PC-9 (cell line): ENCODE data around the gene RICTOR. TPM values are rescaled to one million over a fixed set of nuclear protein-coding genes. Genes with fewer than 3 reads are reported as not detected.
"Not testable (repeated sequence)": the region's sequence is repeated elsewhere in the genome, so short reads cannot be mapped to it uniquely, and the experiment has no call there.

Experiments
- BruUV-seq: library from RNA; stranded (reverse); fragments of 400-500 nt; replicated peaks from 2 replicates; lab custom pipeline; 2021; lab: Mats Ljungman, UMichigan
- CTCF ChIA-PET: fragments of 300-600 bp; sonication (Branson Sonifier 250); formaldehyde crosslinking; loops from one replicate; lab custom pipeline; 2022; ENCODE audit warnings: antibody characterized with exemption; lab: Charles Lee
- POLR2A ChIA-PET: fragments of 300-600 bp; sonication (Branson Sonifier 250); formaldehyde crosslinking; loops from one replicate; lab custom pipeline; 2022; ENCODE audit warnings: antibody characterized with exemption; ENCODE audit not compliant: unreplicated experiment; lab: Charles Lee
- DNase-seq, 2 experiments: peaks; one replicate each; pipeline versions ENCODE4 v3.0.0 to v3.0.0-alpha.2; 2015 to 2022; ENCODE audit warnings: mixed read lengths in 1 of 2
- H2AFZ ChIP-seq: fragments of 200-600 bp; sonication (generic); 2 replicates; pipeline ENCODE4 v1.8.1; 2017; ENCODE audit warnings: antibody characterized with exemption
- H3F3A ChIP-seq: fragments of 200-600 bp; sonication (generic); 2 replicates; pipeline ENCODE4 v1.8.1; 2017; ENCODE audit warnings: antibody characterized with exemption, mild to moderate bottlenecking, low read depth; ENCODE audit not compliant: insufficient read depth
- H3K27ac ChIP-seq: fragments of 200-600 bp; sonication (generic); 2 replicates; pipeline ENCODE4 v1.6.1; 2016; ENCODE audit warnings: mixed run types
- H3K27me3 ChIP-seq: fragments of 200-600 bp; sonication (generic); 2 replicates; pipeline ENCODE4 v1.6.1; 2016; ENCODE audit warnings: low read depth, mixed run types; ENCODE audit not compliant: insufficient read depth
- H3K36me3 ChIP-seq: fragments of 200-600 bp; sonication (generic); 2 replicates; pipeline ENCODE4 v1.6.1; 2016; ENCODE audit warnings: low read depth, mixed run types
- H3K4me1 ChIP-seq: fragments of 200-600 bp; sonication (generic); replicated peaks from 2 replicates; pipeline ENCODE4 v1.6.1; 2016; ENCODE audit warnings: mixed run types; ENCODE audit not compliant: insufficient read depth
- H3K4me2 ChIP-seq: fragments of 200-600 bp; sonication (generic); 2 replicates; pipeline ENCODE4 v1.6.1; 2017; ENCODE audit warnings: mixed run types
- H3K4me3 ChIP-seq: fragments of 200-600 bp; sonication (generic); 2 replicates; pipeline ENCODE4 v1.6.1; 2016; ENCODE audit warnings: mixed run types
- H3K79me2 ChIP-seq: fragments of 200-600 bp; sonication (generic); 2 replicates; pipeline ENCODE4 v1.6.1; 2017; ENCODE audit warnings: low read depth, mixed run types
- H3K9me2 ChIP-seq: fragments of 200-600 bp; sonication (generic); 2 replicates; pipeline ENCODE4 v1.8.1; 2017; ENCODE audit warnings: mild to moderate bottlenecking; ENCODE audit not compliant: insufficient read depth
- H3K9me3 ChIP-seq: fragments of 200-600 bp; sonication (generic); 2 replicates; pipeline ENCODE4 v1.8.1; 2016; ENCODE audit warnings: low read depth; ENCODE audit not compliant: insufficient read depth
- H4K20me1 ChIP-seq: fragments of 200-600 bp; sonication (generic); 2 replicates; pipeline ENCODE4 v1.8.1; 2017; ENCODE audit not compliant: insufficient read depth
- EZH2 ChIP-seq: fragments of 200-600 bp; sonication (generic); IDR thresholded peaks from 2 replicates; pipeline ENCODE4 v1.8.0; 2017; ENCODE audit warnings: antibody characterized with exemption, low read depth
- intact Hi-C: fragments of 100-400 bp; cut with micrococcal nuclease; formaldehyde crosslinking; loops from one replicate; pipeline ENCODE4 v1.10.0; 2022; ENCODE audit not compliant: unreplicated experiment
- total RNA-seq: library from RNA; stranded (reverse); gene quantifications from 2 replicates; pipeline ENCODE4 v1.2.3, GENCODE V29; 2021
- TF ChIP-seq, protein P1 (sequence below): fragments of 200-600 bp; sonication (generic); conservative IDR thresholded peaks from 2 replicates; pipeline ENCODE4 v1.6.1; 2017; ENCODE audit warnings: mixed run types, antibody characterized with exemption, mild to moderate bottlenecking, moderate library complexity

RICTOR gene
- total RNA-seq, 1 experiment from 2014 or later = 103 TPM

DNA sequence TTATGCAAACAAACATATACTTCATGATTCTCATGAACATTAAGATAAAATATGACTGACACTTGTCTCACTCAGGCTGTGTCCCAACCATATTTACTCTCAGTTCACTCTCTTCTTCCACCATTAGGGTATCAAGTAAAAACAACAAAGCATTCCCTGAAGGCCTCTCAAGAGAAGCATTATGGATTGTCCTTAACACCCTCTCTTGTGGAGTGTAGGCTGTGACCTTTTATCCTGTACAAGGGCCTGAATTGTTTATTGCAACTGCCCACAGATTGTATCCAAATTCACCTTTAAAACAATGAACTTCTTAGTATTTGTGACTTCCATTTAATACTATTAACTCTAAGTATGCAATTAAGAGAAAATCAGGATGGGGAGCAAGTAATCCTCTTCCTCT is 78.1 kb downstream of the RICTOR start:
- no TSS peak for BruUV-seq
- Histone ChIP-seq H4K20me1 (no peaks in the 10 kb centered on the region), H3K36me3 (peaks cover 24% of the 10 kb centered on the region), H3K27ac (no peak overlapping the region), H3K9me2 (no peaks in the 10 kb centered on the region), H3K79me2 (peaks cover 20% of the 10 kb centered on the region; the same call in 1 of the 2 replicates), H3K4me2 (no peak overlapping the region), H3K4me1 (no peaks in the 10 kb centered on the region), H3K27me3 (no peaks in the 10 kb centered on the region), H3K4me3 (no peak overlapping the region), H3K9me3 (no peaks in the 10 kb centered on the region), H3F3A (peaks cover 16% of the 10 kb centered on the region), H2AFZ (no peak overlapping the region)
- ChIA-PET CTCF (no interaction called here), POLR2A (no interaction called here)
- DNase-seq = no peak
- TF ChIP-seq, protein P1, sequence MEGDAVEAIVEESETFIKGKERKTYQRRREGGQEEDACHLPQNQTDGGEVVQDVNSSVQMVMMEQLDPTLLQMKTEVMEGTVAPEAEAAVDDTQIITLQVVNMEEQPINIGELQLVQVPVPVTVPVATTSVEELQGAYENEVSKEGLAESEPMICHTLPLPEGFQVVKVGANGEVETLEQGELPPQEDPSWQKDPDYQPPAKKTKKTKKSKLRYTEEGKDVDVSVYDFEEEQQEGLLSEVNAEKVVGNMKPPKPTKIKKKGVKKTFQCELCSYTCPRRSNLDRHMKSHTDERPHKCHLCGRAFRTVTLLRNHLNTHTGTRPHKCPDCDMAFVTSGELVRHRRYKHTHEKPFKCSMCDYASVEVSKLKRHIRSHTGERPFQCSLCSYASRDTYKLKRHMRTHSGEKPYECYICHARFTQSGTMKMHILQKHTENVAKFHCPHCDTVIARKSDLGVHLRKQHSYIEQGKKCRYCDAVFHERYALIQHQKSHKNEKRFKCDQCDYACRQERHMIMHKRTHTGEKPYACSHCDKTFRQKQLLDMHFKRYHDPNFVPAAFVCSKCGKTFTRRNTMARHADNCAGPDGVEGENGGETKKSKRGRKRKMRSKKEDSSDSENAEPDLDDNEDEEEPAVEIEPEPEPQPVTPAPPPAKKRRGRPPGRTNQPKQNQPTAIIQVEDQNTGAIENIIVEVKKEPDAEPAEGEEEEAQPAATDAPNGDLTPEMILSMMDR = no peak
- TF ChIP-seq EZH2 = no peak
- intact Hi-C loops = no loop called here

DNA sequence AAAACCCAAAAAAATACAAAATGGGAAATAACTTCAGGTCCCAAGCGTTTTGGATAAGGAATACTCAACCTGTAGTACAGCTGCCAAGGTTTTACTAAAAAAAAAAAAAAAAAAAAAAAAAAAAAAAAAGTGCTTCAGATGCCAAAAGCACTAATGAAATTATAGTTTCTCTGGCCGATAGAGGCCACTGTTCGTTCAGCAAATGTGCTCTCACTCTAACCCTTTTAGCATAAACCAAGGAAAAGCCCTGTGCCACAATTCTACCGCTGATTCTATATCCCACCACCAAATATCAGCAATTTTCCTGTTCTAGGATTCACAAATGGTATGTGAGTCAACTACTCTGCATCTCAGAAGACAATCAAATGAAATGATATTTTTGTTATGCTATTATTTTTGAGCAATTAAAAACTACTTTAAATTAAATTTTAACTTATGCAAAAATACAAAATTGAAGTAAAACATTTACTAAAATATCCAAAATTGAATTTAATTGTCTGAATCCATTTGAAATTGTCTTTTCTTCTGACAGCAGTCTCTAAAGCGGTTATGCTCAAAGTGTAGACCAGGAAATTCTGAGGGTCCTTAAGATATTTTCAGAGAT is 79.8 kb downstream of the RICTOR start:
- CTCF ChIA-PET = interaction anchor here (0.5 to 0.7 kb wide), 5 partner anchors 10 to 553 kb away, joined by 4 to 10 read pairs (median 5); no protein-coding TSS in a partner anchor
- no TSS peak for BruUV-seq

DNA sequence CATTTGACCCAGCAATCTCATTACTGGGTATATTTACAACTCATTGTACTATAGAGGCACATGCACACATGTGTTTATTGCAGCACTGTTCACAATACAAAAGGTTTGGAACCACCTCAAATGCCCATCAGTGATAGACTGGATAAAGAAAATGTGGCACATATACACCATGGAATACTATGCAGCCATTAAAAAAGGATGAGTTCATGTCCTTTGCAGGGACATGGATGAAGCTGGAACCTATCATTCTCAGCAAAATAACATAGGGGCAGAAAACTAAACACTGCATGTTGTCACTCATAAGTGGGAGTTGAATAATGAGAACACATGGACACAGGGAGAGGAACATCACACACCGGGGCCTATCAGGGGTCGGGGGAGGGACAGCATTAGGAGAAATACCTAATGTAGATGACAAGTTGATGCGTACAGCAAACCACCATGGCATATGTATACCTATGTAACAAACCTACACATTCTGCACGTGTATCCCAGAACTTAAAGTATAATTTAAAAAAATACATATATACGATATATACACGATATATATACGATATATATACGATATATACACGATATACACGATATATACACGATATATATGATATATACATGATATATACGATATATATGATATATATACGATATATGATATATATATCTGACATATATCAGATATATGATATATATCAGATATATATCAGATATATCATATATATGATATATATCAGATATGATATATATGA is 84.1 kb downstream of the RICTOR start:
- H3K4me3 ChIP-seq, H3K9me3 ChIP-seq, H3K27me3 ChIP-seq, CTCF ChIA-PET, H3K27ac ChIP-seq, H2AFZ ChIP-seq, H3K4me2 ChIP-seq, H3K4me1 ChIP-seq, H3K9me2 ChIP-seq, H3K79me2 ChIP-seq, BruUV-seq, H4K20me1 ChIP-seq, POLR2A ChIA-PET, DNase-seq: not testable (repeated sequence)
- intact Hi-C loops = loop anchor here (5.0 kb wide), 3 partner anchors 82 to 387 kb away; partner anchors contain the start of gene RICTOR
- Histone ChIP-seq H3F3A (peaks cover 15% of the 10 kb centered on the region), H3K36me3 (peaks cover 34% of the 10 kb centered on the region)

More for the DNA sequence above, 79.8 kb downstream of the RICTOR start:
- H3K4me2 ChIP-seq = no peak overlapping the region
- no peaks in the 10 kb centered on the region for H3K27me3 ChIP-seq
- H3K79me2 ChIP-seq = peaks cover 19% of the 10 kb centered on the region; the same call in 1 of the 2 replicates
- no peak overlapping the region for H3K27ac ChIP-seq
- POLR2A ChIA-PET = interaction anchor here (0.7 kb wide), 1 partner anchor 346 kb away, joined by 4 read pairs; no protein-coding TSS in a partner anchor
- no peaks in the 10 kb centered on the region for H4K20me1 ChIP-seq
- H3K36me3 ChIP-seq = peaks cover 30% of the 10 kb centered on the region
- DNase-seq = peak; percentile 50 to 73
- TF ChIP-seq EZH2 = no peak
- TF ChIP-seq, protein P1 = peak; percentile 80
- H3K9me2 ChIP-seq = no peaks in the 10 kb centered on the region
- no peaks in the 10 kb centered on the region for H3K4me1 ChIP-seq
- no peak overlapping the region for H3K4me3 ChIP-seq
- no peaks in the 10 kb centered on the region for H3K9me3 ChIP-seq
- H2AFZ ChIP-seq = no peak overlapping the region
- intact Hi-C loops = loop anchor here (1.0 to 5.0 kb wide), 8 partner anchors 78 to 576 kb away; partner anchors contain the start of genes FYB1 and RICTOR
- H3F3A ChIP-seq = peaks cover 16% of the 10 kb centered on the region
